ENCODE data around the gene MAST4.

Gene MAST4

DNA sequence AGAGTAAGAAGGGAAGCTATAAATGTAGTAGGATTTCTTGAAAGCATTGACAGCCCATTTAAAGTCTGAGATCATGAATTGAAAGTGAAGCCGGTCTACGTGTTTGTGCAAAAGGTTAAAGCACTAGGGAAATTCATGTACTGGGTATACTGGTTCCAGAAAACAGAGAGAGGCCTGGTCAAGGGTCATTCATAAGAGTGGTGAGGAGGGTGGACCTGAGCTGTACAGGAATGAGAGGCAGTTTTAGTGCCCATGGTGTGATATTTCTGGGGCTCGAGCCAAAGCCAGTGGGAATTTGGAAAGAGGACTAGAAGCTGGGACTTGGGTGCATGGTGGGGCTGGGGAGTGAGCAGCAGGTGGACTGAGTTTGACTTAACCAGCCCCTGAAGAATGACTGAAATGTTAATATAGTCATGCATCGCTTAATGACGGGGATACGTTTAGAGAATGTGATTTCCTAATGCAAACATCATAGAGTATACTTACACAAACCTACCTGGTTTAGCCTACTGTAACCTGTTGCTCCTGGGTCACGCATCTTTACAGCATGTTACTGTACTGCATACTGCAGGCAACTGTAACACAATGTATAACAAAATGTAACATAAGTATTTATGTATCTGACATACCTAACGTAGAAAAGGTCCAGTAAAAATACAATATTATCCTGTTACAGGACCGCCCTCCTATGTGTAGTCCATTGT is 173.0 kb downstream of the MAST4 start:
- H3K4me3 ChIP-seq (ENCODE audit: severe bottlenecking): no peak overlapping the region
- no peaks in the 10 kb centered on the region for H3K27me3 ChIP-seq (ENCODE audit: insufficient read depth, poor library complexity, severe bottlenecking)
- ATAC-seq (ENCODE audit: low read depth) (no peak), DNase-seq (ENCODE audit: low spot score) (no peak)
- no peaks in the 10 kb centered on the region for H3K4me1 ChIP-seq (ENCODE audit: insufficient read depth, poor library complexity, severe bottlenecking)
- no peaks in the 10 kb centered on the region for H3K9me3 ChIP-seq (ENCODE audit: severe bottlenecking)
- H3K27ac ChIP-seq (ENCODE audit: poor library complexity, severe bottlenecking): no peak overlapping the region
- TF ChIP-seq CTCF (IDR thresholded peaks at IDR 0.05; ENCODE audit: poor library complexity, severe bottlenecking): no peak
- H3K36me3 ChIP-seq (ENCODE audit: low read depth): no peaks in the 10 kb centered on the region

DNA sequence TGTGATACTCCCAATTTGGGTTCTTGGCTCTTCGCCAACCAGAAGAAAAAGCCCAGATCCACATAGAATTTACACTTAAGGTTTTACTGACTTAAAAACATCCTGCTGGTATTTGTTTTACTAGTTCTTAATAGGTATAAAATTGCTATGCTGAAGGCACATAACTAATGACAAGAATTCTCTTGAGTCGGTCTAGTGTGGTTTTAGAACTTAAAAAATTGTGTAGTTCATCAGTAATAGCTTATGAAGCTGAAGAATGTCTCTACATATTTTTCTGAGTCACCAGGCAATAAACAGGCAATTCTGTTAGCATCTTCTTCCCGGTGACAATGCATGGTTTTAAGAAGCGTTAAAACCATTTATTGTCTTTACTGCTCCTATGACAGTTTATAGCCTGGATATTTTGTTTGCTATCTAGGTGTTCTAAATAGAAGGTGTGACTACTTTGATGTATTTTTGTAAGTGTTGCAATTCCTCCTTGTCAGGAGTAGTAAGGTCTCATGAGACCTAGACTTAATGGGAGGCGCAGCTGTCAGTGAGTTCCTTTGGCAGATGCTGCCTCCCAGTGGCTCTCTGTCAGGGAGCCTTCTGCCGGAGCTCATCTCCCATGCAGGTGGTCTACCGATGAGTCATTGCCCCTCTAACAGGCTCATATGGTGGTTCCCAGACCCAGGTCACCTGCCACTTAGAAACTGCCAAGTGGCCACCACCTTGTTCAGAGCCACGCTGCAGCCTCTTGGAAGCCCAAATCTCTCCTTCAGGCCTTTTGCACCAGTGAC is 173.8 kb downstream of the MAST4 start:
- H3K27me3 ChIP-seq (ENCODE audit: insufficient read depth, poor library complexity, severe bottlenecking): no peaks in the 10 kb centered on the region
- ATAC-seq (ENCODE audit: low read depth) (no peak), DNase-seq (ENCODE audit: low spot score) (no peak)
- TF ChIP-seq CTCF (IDR thresholded peaks at IDR 0.05; ENCODE audit: poor library complexity, severe bottlenecking): peak; percentile 9
- no peaks in the 10 kb centered on the region for H3K4me1 ChIP-seq (ENCODE audit: insufficient read depth, poor library complexity, severe bottlenecking)
- H3K4me3 ChIP-seq (ENCODE audit: severe bottlenecking): no peak overlapping the region
- H3K9me3 ChIP-seq (ENCODE audit: severe bottlenecking): no peaks in the 10 kb centered on the region
- no peak overlapping the region for H3K27ac ChIP-seq (ENCODE audit: poor library complexity, severe bottlenecking)
- H3K36me3 ChIP-seq (ENCODE audit: low read depth): no peaks in the 10 kb centered on the region

DNA sequence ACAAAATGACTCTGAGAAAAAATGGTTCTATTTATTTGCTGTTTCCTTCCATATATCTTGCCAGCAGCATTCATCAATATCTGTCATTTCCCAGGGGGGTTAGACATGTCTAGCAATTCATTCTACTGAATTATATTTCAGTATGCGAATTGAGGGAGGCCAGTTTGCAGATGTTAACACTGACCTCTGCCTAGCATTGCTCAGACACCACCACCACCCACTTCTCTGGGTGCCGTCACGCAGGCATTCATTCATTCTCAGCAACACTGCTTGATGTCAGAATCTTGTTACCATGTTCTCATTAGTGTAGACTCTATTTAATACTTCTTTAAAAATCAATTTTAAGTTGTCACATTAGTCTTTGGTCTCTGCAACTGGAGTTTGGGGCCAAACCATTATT is 181.7 kb downstream of the MAST4 start:
- TF ChIP-seq CTCF (IDR thresholded peaks at IDR 0.05; ENCODE audit: poor library complexity, severe bottlenecking): no peak
- Histone ChIP-seq H3K36me3 (ENCODE audit: low read depth) (no peaks in the 10 kb centered on the region), H3K9me3 (ENCODE audit: severe bottlenecking) (no peaks in the 10 kb centered on the region), H3K27me3 (ENCODE audit: insufficient read depth, poor library complexity, severe bottlenecking) (no peaks in the 10 kb centered on the region), H3K4me1 (ENCODE audit: insufficient read depth, poor library complexity, severe bottlenecking) (no peaks in the 10 kb centered on the region), H3K27ac (ENCODE audit: poor library complexity, severe bottlenecking) (no peak overlapping the region), H3K4me3 (ENCODE audit: severe bottlenecking) (no peak overlapping the region)
- no peak for ATAC-seq (ENCODE audit: low read depth)
- no peak for DNase-seq (ENCODE audit: low spot score)

- Histone ChIP-seq H3K27me3 (ENCODE audit: insufficient read depth, poor library complexity, severe bottlenecking) (no peaks in the 10 kb centered on the region), H3K27ac (ENCODE audit: poor library complexity, severe bottlenecking) (no peak overlapping the region), H3K4me3 (ENCODE audit: severe bottlenecking) (no peak overlapping the region), H3K4me1 (ENCODE audit: insufficient read depth, poor library complexity, severe bottlenecking) (no peaks in the 10 kb centered on the region), H3K9me3 (ENCODE audit: severe bottlenecking) (no peaks in the 10 kb centered on the region), H3K36me3 (ENCODE audit: low read depth) (no peaks in the 10 kb centered on the region)
- ATAC-seq (ENCODE audit: low read depth): no peak
- no peak for DNase-seq (ENCODE audit: low spot score)
- TF ChIP-seq CTCF (IDR thresholded peaks at IDR 0.05; ENCODE audit: poor library complexity, severe bottlenecking): no peak
Measured at GRCh38 chr5:66779528-66779927, 183.3 kb downstream of the MAST4 start.

DNA sequence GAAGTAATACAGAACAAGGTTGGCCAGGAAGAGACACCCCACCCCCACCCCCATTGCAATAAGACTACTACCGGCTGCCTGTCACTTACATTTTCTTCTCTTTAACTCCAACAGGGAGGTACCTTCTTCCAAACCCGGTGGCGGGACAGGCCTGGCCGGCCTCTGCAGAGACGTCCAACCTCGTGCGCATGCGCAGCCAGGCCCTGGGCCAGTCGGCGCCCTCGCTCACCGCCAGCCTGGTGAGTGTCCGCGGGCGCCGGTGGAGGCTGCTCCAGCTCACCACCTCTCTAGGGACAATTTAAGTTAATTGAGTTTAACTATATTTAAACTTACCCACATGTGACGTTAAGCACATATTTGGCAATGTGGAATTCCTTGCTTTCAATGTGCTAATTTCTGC is 192.4 kb downstream of the MAST4 start:
- ATAC-seq (ENCODE audit: low read depth): no peak
- Histone ChIP-seq H3K36me3 (ENCODE audit: low read depth) (no peaks in the 10 kb centered on the region), H3K4me1 (ENCODE audit: insufficient read depth, poor library complexity, severe bottlenecking) (no peaks in the 10 kb centered on the region), H3K27ac (ENCODE audit: poor library complexity, severe bottlenecking) (no peak overlapping the region), H3K9me3 (ENCODE audit: severe bottlenecking) (no peaks in the 10 kb centered on the region), H3K4me3 (ENCODE audit: severe bottlenecking) (no peak overlapping the region), H3K27me3 (ENCODE audit: insufficient read depth, poor library complexity, severe bottlenecking) (no peaks in the 10 kb centered on the region)
- DNase-seq (ENCODE audit: low spot score): no peak
- no peak for TF ChIP-seq CTCF (IDR thresholded peaks at IDR 0.05; ENCODE audit: poor library complexity, severe bottlenecking)

Measured in RWPE2 (cell line).